Endothelial cell of umbilical vein (primary cell): ENCODE measurements around the gene RASGRF2. TPM values are rescaled to one million over a fixed set of nuclear protein-coding genes. Genes with fewer than 3 reads are reported as not detected.
A peak's percentile ranks its signal among the peaks of the same experiment; 100 is the strongest.

ENCODE experiments used
- BruUV-seq: library from RNA; stranded (reverse); fragments of 400-500 nt; replicated peaks from 2 replicates; lab custom pipeline; 2021; lab: Mats Ljungman, UMichigan
- CTCF ChIA-PET: fragments of 300-600, 350-600 bp; sonication (Branson Sonifier 250); formaldehyde crosslinking; loops from one replicate; lab custom pipeline; 2021; ENCODE audit warnings: antibody characterized with exemption, inconsistent platforms; lab: Charles Lee
- POLR2A ChIA-PET: fragments of 300-600, 350-600 bp; sonication (Branson Sonifier 250); formaldehyde crosslinking; loops from one replicate; lab custom pipeline; 2021; ENCODE audit warnings: antibody characterized with exemption, inconsistent platforms; lab: Charles Lee
- DNase-seq: peaks from one replicate; pipeline ENCODE4 v3.0.0-alpha.2; 2011; ENCODE audit warnings: low read depth, low spot score
- FAIRE-seq: peaks from 2 replicates; lab custom pipeline; 2011; peaks lifted over from hg19 to GRCh38; lab: Jason Lieb, UNC
- H2AFZ ChIP-seq: 2 replicates; pipeline ENCODE4 v1.6.0; 2012; ENCODE audit warnings: low read depth, low read length, control low read depth, inconsistent platforms
- H3K27ac ChIP-seq: 2 replicates; pipeline ENCODE4 v1.5.1; 2011; ENCODE audit warnings: low read depth, mild to moderate bottlenecking, control low read depth, low read length, moderate library complexity; ENCODE audit not compliant: insufficient read depth
- H3K27me3 ChIP-seq, 2 experiments: 2 replicates each; pipeline versions ENCODE4 v1.6.0 to v1.6.1; 2011; ENCODE audit warnings: low read length in 2 of 2, mixed read lengths in 1 of 2; ENCODE audit not compliant: control insufficient read depth in 2 of 2, insufficient read depth in 2 of 2
- H3K36me3 ChIP-seq, 2 experiments: 2 replicates in 1 of 2; 3 replicates in 1 of 2; pipeline ENCODE4 v1.5.1; 2011; ENCODE audit warnings: low read length in 2 of 2, mild to moderate bottlenecking in 1 of 2, moderate library complexity in 1 of 2; ENCODE audit not compliant: control insufficient read depth in 2 of 2, insufficient read depth in 2 of 2; ENCODE audit errors: extremely low read depth in 1 of 2
- H3K4me1 ChIP-seq: 3 replicates; pipeline ENCODE4 v1.5.1; 2011; ENCODE audit warnings: mild to moderate bottlenecking, low read length; ENCODE audit not compliant: control insufficient read depth, insufficient read depth; ENCODE audit errors: extremely low read depth
- H3K4me2 ChIP-seq: 2 replicates; pipeline ENCODE4 v1.6.1; 2011; ENCODE audit warnings: low read length, control low read depth, mixed read lengths; ENCODE audit not compliant: insufficient read depth
- H3K4me3 ChIP-seq, 3 experiments: fragments of 200-600 bp in 1 of 3; sonication (generic), shearing (Covaris generic) in 1 of 3; replicated peaks in 1 of 3; 2 replicates each; pipeline ENCODE4 v1.5.1; 2011 to 2016; ENCODE audit warnings: control low read depth in 3 of 3, low read length in 3 of 3, mild to moderate bottlenecking in 2 of 3, inconsistent platforms in 1 of 3, low read depth in 1 of 3, moderate library complexity in 1 of 3; ENCODE audit not compliant: insufficient read depth in 1 of 3
- H3K79me2 ChIP-seq: 2 replicates; pipeline ENCODE4 v1.6.0; 2012; ENCODE audit warnings: low read length, inconsistent platforms; ENCODE audit not compliant: control insufficient read depth, insufficient read depth
- H3K9ac ChIP-seq: replicated peaks from 2 replicates; pipeline ENCODE3; 2011; ENCODE audit warnings: low read length, control low read depth; ENCODE audit not compliant: insufficient read depth; ENCODE audit errors: extremely low read depth
- H3K9me1 ChIP-seq: replicated peaks from 3 replicates; pipeline ENCODE4 v1.6.0; 2011; ENCODE audit warnings: mild to moderate bottlenecking, low read length; ENCODE audit not compliant: control insufficient read depth, insufficient read depth; ENCODE audit errors: extremely low read depth
- H3K9me3 ChIP-seq: replicated peaks from 2 replicates; pipeline ENCODE4 v1.5.1; 2012; ENCODE audit warnings: low read length, inconsistent platforms; ENCODE audit not compliant: control insufficient read depth, insufficient read depth
- H4K20me1 ChIP-seq: replicated peaks from 2 replicates; pipeline ENCODE3; 2011; ENCODE audit warnings: mild to moderate bottlenecking, low read length; ENCODE audit not compliant: control insufficient read depth, insufficient read depth; ENCODE audit errors: extremely low read depth
- CTCF ChIP-seq, 2 donors: IDR thresholded peaks; 1 replicate in 1 of 2; 2 replicates in 1 of 2; pipeline ENCODE4 v1.5.1; 2011; ENCODE audit warnings: low read length in 2 of 2, mild to moderate bottlenecking in 2 of 2, moderate library complexity in 2 of 2, control low read depth in 1 of 2, inconsistent platforms in 1 of 2, low read depth in 1 of 2; ENCODE audit not compliant: insufficient read depth in 1 of 2; ENCODE audit errors: extremely low read depth in 1 of 2
- EZH2 ChIP-seq: IDR thresholded peaks from 2 replicates; pipeline ENCODE4 v1.6.1; 2012; ENCODE audit warnings: borderline replicate concordance, low read depth, mild to moderate bottlenecking, moderate library complexity, low read length, inconsistent platforms; ENCODE audit not compliant: severe bottlenecking
- FOS ChIP-seq: IDR thresholded peaks from 2 replicates; pipeline ENCODE4 v1.6.1; 2011; ENCODE audit warnings: mild to moderate bottlenecking, low read length, moderate library complexity, borderline replicate concordance; ENCODE audit not compliant: insufficient read depth
- GATA2 ChIP-seq: IDR thresholded peaks from 2 replicates; pipeline ENCODE4 v1.7.0; 2011; ENCODE audit warnings: low read depth, mild to moderate bottlenecking, moderate library complexity, mixed read lengths, low read length; ENCODE audit not compliant: insufficient read length, insufficient read depth
- JUN ChIP-seq: IDR thresholded peaks from 2 replicates; pipeline ENCODE4 v1.6.1; 2011; ENCODE audit warnings: borderline replicate concordance, low read depth; ENCODE audit not compliant: insufficient read length, insufficient read depth
- MAX ChIP-seq: IDR thresholded peaks from 2 replicates; pipeline ENCODE4 v1.6.1; 2011; ENCODE audit not compliant: insufficient read depth, insufficient read length
- MYC ChIP-seq: IDR thresholded peaks from one replicate; pipeline ENCODE4 v1.6.1; 2011; ENCODE audit warnings: mild to moderate bottlenecking, low read depth, low read length
- POLR2A ChIP-seq: IDR thresholded peaks from 2 replicates; pipeline ENCODE4 v1.6.1; 2012; ENCODE audit warnings: low read depth, mild to moderate bottlenecking, control low read depth, low read length
- POLR2AphosphoS5 ChIP-seq: IDR thresholded peaks from 2 replicates; pipeline ENCODE4 v1.6.1; 2012; ENCODE audit warnings: low read depth, mild to moderate bottlenecking, control low read depth, low read length, moderate library complexity; ENCODE audit not compliant: insufficient read depth
- dilution Hi-C: fragments of 300-500 bp; cut with MboI; formaldehyde crosslinking; loops from one replicate; pipeline ENCODE4 v1.15.0; 2019; ENCODE audit warnings: low sequenced_read_pairs; ENCODE audit not compliant: extremely low pct_ligation_motif_present
- intact Hi-C: fragments of 100-400 bp; cut with micrococcal nuclease; formaldehyde crosslinking; loops from one replicate; pipeline ENCODE4 v1.10.0; 2022
- polyA plus RNA-seq, 4 experiments: library from polyadenylated mRNA; depleted of rRNA in 3 of 4; stranded (reverse) in 3 of 4; unstranded in 1 of 4; fragments of >200 nt; gene quantifications; 2 replicates each; pipeline versions ENCODE4 v1.2.1 to v1.2.3, GENCODE V29; 2011 to 2012; ENCODE audit warnings: missing spikeins in 1 of 4
- total RNA-seq: library from RNA; stranded (reverse); gene quantifications from 2 replicates; pipeline ENCODE4 v1.2.3, GENCODE V29; 2021

Gene RASGRF2
- total and polyA plus RNA-seq, 2 donors (not counting 3 experiments of a cell fraction or from before 2014, with no cell fraction given) = 0.41 to 4.0 TPM

GRCh38 chr5:80976985-80977384 lies 16.8 kb downstream of the RASGRF2 start:
- Histone ChIP-seq H2AFZ (no peak overlapping the region), H3K4me3 (no peak overlapping the region), H3K27ac (no peak overlapping the region), H3K9me3 (no peaks in the 10 kb centered on the region), H3K4me2 (no peak overlapping the region), H4K20me1 (no peaks in the 10 kb centered on the region), H3K79me2 (no peaks in the 10 kb centered on the region), H3K36me3 (no peaks in the 10 kb centered on the region), H3K27me3 (no peaks in the 10 kb centered on the region), H3K9me1 (no peaks in the 10 kb centered on the region), H3K4me1 (no peaks in the 10 kb centered on the region), H3K9ac (no peak overlapping the region)
- TF ChIP-seq POLR2A (no peak), MYC (no peak), POLR2AphosphoS5 (no peak), CTCF (IDR thresholded peaks at IDR 0.05; ENCODE audit: extremely low read depth in 1 of 2, insufficient read depth in 1 of 2, low read depth in 1 of 2, low read length in 2 of 2) (no peak), JUN (peak; percentile 29)
- BruUV-seq = no TSS peak
- dilution Hi-C loops = no loop called here
- ChIA-PET POLR2A (no interaction called here), CTCF (no interaction called here)
- DNase-seq (no peak), FAIRE-seq (peak; percentile 52)
- intact Hi-C loops = no loop called here

GRCh38 chr5:80977764-80978163 lies 17.6 kb downstream of the RASGRF2 start:
- Histone ChIP-seq H3K9ac (no peak overlapping the region), H2AFZ (no peak overlapping the region), H3K27me3 (no peaks in the 10 kb centered on the region), H3K9me1 (no peaks in the 10 kb centered on the region), H3K27ac (no peak overlapping the region), H3K79me2 (no peaks in the 10 kb centered on the region), H4K20me1 (no peaks in the 10 kb centered on the region), H3K4me2 (no peak overlapping the region), H3K4me1 (no peaks in the 10 kb centered on the region), H3K4me3 (no peak overlapping the region), H3K9me3 (no peaks in the 10 kb centered on the region), H3K36me3 (no peaks in the 10 kb centered on the region)
- intact Hi-C loops = no loop called here
- BruUV-seq = no TSS peak
- ChIA-PET POLR2A (no interaction called here), CTCF (interaction anchor here (0.9 to 1.3 kb wide), 2 partner anchors 8 to 58 kb away, joined by 3 read pairs; no protein-coding TSS in a partner anchor)
- dilution Hi-C loops = no loop called here
- FAIRE-seq (no peak), DNase-seq (no peak)
- no peak for TF ChIP-seq CTCF (IDR thresholded peaks at IDR 0.05; ENCODE audit: extremely low read depth in 1 of 2, insufficient read depth in 1 of 2, low read depth in 1 of 2, low read length in 2 of 2)
- no peak for TF ChIP-seq JUN
- no peak for TF ChIP-seq GATA2
- TF ChIP-seq MAX = no peak
- no peak for TF ChIP-seq FOS
- TF ChIP-seq POLR2A = no peak
- TF ChIP-seq MYC = no peak
- TF ChIP-seq EZH2 = no peak
- no peak for TF ChIP-seq POLR2AphosphoS5
